A549 (cell line): ENCODE measurements around the gene TAOK3.

Experiments used
- BHLHE40 ChIP-seq: IDR thresholded peaks from 2 replicates; pipeline ENCODE4 v1.6.1; 2012; ENCODE audit warnings: low read depth, low read length, inconsistent platforms
- CTCF ChIP-seq: fragments of >200 bp; sonication (Bioruptor Twin); formaldehyde crosslinking; IDR thresholded peaks from 3 replicates; pipeline ENCODE4 v1.5.1; 2016
- EP300 ChIP-seq, 2 experiments: fragments of >200 bp; sonication (Bioruptor Twin); formaldehyde crosslinking; IDR thresholded peaks; 2 replicates in 1 of 2; 3 replicates in 1 of 2; pipeline ENCODE4 v1.6.1; 2016 to 2017
- MAX ChIP-seq: IDR thresholded peaks from 2 replicates; pipeline ENCODE4 v1.6.1; 2012
- NR3C1 ChIP-seq: fragments of >200 bp; sonication (Bioruptor Twin); formaldehyde crosslinking; IDR thresholded peaks from 3 replicates; pipeline ENCODE4 v1.6.1; 2017
- POLR2A ChIP-seq: IDR thresholded peaks from 2 replicates; pipeline ENCODE4 v1.6.1; 2012; ENCODE audit warnings: mild to moderate bottlenecking, low read length
- REST ChIP-seq: fragments of 200-600 bp; sonication (generic); IDR thresholded peaks from 2 replicates; pipeline ENCODE4 v1.6.1; 2016; ENCODE audit warnings: antibody characterized with exemption, mild to moderate bottlenecking, moderate library complexity
- SREBF2 ChIP-seq: fragments of 450-650 bp; IDR thresholded peaks from 2 replicates; pipeline ENCODE4 v1.6.1; 2014; ENCODE audit warnings: mild to moderate bottlenecking, moderate library complexity
- USF2 ChIP-seq: fragments of 450-650 bp; IDR thresholded peaks from 2 replicates; pipeline ENCODE4 v1.6.1; 2014; ENCODE audit warnings: antibody characterized with exemption

- no peak for TF ChIP-seq NR3C1
- TF ChIP-seq MAX = no peak
- TF ChIP-seq CTCF = no peak
- no peak for TF ChIP-seq USF2
- TF ChIP-seq BHLHE40 = no peak
- no peak for TF ChIP-seq REST
- TF ChIP-seq POLR2A = no peak
- no peak for TF ChIP-seq SREBF2
- TF ChIP-seq EP300 (IDR thresholded peaks at IDR 0.05) = no peak
These were observed 212.2 kb downstream of the TAOK3 start for GRCh38 chr12:118160536-118160935.
